HG03460 (cell line): Measurements from ENCODE around the gene CST9.

Source experiments
- ATAC-seq: cut with Tn5 transposase; IDR thresholded peaks from one replicate; pipeline ENCODE4 v1.9.1; 2021; ENCODE audit not compliant: unreplicated experiment

CST9 gene, protein sequence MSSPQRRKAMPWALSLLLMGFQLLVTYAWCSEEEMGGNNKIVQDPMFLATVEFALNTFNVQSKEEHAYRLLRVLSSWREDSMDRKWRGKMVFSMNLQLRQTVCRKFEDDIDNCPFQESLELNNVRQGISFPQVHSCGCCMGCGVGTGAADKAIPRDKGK

DNA sequence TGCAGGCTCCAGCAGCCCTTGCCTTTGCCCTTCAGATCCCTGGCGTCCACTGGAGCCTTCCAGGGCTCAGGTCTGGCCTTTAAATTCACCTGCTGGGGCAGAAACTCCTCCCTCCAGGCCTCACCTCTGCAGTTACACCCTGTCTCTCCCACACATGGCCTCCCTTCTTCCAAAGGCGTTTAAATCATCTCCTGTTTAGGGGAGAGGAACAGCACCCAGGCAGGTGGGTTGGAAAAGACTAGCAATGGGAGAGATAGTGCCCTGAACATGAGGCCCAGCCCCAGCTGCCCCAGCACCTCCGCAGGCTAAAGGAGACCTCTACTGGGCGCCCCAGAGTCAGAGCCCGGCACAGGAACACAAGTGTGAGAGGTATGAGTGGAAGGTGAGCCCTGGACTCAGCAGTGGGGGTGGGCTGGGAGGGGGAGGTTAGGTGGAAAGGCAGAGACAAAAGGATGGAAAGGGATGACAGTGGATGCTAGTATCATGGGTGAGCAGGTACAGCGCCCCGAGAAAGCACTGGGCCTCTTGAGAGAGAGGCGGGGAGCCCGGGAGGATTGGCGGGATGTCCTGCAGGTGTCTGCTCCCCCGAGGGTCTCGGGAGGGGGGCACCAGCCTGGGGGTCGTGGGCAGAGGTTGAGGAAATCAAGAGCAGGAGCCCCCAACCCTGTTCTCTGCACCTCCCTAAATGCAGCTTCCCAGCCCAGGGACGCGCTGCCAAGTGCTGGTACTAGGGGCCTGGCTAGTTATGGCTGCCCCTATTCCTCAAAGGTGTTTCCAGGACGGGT, at the start of gene CST9:
TSS of gene CST9 (minus strand) at position 51 of the 785 bp plus-strand sequence. CDS start 53 bp downstream, outside the sequence.
- no peak for ATAC-seq

DNA sequence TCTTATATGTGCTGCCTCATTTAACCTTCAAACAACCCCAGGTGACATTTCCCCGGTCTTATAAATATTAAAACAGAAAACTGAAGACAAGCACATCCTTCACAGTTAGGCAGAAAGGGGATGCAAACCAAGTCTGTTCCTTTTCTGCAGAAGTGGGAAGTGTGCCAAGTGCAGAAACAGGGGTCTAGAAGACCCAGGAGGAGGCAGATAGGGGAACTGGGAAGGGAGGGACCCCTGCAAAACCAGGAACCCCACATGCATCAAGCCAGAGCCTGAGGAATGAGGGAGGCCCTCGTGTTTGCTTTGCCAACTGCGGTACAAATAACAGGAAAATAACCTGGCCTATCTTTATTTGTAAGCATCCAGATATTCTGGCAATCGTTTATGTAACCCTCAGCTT, 49.0 kb upstream of the CST9 start:
- ATAC-seq = no peak

DNA sequence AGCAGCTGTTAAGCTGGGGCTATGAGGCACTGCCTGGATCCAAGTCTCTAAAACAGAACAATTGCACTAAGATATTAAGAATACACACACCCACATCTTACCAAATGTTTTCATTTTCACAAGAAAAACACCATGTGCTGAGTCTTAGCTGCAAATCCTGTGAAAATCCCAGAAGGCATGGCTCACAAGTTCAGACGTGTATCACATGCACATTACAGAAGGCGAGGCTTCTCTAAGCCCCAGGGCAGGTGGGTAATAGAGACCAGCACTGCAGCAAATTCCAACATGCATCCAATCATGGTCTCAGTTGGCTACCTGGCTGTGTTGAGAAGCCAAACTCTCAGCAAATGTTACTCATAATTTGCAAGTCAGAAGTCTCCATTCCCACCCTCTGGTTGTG, 48.3 kb upstream of the CST9 start:
- ATAC-seq = no peak

DNA sequence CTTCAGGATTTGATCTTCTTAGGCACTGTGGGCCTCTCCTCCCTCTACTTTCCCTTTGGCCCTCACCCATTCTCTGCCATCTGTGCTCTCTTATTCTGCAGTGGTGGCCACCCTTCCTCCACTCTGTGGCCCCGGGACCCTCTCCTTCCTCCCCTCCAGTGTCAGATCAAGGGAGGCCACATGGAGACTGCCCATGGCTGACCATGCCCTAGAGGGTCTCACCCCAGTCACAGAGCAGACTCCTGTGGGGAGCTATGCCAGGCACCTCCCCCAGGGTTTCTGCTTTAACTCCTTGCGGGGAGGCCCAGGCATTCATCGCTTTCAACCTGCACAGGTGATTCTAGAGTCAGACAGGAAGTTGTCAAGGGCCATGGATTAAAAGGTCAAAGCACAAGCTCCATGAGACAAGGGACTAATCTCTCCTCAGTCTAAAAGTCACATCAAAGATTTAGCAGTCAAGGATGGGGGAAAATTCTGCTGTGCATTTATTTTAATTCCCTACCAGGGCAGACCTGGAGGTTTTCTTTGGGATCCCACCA, 47.8 kb upstream of the CST9 start:
- no peak for ATAC-seq

DNA sequence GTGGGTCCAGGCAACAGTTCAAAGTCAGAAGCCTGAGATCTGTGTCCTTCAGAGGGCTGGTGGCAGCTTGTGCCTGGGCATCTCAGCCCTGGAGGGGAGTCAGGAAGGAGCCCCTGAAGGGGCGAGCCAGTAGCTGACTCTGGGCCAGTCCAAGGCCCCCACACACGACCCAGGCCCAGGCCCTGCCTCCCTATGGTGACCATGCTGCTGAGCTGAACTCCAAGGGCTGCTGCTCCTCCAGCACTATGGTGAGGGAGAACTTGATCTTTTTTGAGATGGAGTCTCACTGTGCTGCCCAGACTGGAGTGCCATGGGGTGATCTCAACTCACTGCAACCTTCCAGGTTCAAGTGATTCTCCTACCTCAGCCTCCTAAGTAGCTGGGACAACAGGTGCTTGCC, 47.2 kb upstream of the CST9 start:
- ATAC-seq = no peak

DNA sequence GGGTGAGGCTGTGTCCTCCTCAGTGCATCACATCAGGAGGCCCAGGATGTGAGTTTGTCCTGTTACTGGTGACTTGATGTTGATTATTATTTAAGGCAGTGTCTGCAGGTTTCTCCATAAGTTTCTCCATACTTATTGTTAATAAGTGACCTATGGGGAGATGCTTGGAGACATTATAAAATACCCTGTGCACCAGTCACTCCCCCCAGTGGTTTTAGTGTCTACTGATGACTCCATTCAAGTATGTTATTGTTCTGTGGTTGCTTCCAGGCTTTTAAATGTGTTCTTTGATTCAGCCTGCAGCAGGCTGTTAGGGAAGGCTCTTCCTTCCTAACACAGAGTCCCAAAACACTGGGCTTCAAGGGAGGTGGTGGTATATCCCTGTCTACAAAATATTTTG, 46.7 kb upstream of the CST9 start:
- ATAC-seq = no peak

DNA sequence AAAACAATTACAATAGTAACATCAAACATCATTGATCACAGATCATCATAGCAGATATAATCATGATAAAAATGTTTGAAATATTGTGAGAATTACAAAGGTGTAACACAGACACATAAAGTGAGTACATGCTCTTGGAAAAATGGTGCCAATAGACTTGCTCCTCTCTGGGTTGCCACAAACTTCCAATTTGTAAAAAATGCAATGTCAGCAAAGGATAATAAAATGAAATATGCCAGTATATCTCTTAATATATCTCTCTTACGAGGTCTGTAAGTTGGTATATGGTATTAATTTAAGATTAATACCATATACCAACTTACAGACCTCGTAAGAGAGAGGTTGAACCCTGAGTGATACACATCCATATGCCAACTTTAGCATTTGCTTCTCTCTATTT, 45.4 kb upstream of the CST9 start:
- ATAC-seq = no peak

DNA sequence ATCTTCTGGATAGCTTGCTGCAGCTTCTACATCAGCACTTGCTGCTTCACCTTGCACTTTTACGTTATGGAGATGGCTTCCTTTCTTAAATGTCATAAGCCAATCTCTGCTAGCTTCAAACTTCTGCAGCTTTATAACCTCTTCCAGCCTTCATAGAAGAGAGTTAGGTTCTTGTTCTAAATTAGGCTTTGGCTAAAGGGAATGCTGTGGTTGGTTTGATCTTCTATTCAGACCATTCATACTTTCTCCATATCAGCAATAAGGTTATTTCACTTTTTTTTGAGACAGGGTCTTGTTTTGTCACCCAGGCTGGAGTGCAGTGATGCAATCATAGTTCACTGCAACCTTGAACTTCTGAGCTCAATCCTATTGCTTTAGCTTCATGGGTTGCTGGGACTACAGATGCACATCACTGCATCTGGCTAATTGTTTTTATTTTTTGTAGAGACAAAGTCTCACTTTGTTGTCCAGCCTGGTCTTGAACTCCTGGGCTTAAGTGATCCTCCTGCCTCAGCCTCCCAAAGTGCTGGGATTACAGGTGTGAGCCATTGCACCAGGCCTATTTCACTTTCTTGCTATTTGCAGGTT, 44.2 kb upstream of the CST9 start:
- ATAC-seq = no peak

DNA sequence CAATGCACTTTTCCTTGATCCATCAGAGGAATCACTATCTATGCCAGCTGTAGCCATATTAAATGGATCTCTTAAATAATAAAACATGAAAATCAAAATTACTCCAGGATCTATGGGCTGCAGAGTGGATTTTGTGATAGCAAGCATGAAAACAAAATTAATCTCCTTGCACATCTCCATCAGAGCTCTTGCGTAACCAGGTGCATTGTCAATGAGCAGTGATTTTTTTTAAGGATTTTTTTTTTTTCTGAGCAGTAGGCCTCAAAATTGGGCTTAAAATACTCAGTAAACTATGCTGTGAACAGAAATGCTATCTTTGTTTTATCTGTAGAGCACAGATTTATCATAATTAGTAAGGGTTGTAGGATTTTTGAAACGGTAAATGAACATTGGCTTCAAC, 43.5 kb upstream of the CST9 start:
- ATAC-seq = no peak

DNA sequence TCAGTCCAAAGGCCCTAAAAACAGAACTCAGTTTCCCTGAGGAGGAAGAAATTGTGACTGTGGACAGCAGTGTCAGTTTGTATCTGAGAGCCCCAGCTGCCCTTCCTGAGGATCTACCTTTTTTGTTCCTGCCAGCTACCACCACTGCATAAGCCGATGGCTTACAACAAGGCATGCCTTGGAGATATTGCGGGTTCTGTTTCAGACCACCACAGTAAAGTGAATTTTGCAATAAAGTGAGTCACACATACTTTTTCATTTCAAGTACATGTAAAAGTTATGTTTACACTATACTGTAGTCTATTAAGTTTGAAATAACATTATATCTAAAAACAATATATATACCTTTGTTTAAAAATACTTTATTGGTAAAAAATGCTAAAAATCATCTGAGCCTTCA, 41.6 kb upstream of the CST9 start:
- ATAC-seq = no peak

DNA sequence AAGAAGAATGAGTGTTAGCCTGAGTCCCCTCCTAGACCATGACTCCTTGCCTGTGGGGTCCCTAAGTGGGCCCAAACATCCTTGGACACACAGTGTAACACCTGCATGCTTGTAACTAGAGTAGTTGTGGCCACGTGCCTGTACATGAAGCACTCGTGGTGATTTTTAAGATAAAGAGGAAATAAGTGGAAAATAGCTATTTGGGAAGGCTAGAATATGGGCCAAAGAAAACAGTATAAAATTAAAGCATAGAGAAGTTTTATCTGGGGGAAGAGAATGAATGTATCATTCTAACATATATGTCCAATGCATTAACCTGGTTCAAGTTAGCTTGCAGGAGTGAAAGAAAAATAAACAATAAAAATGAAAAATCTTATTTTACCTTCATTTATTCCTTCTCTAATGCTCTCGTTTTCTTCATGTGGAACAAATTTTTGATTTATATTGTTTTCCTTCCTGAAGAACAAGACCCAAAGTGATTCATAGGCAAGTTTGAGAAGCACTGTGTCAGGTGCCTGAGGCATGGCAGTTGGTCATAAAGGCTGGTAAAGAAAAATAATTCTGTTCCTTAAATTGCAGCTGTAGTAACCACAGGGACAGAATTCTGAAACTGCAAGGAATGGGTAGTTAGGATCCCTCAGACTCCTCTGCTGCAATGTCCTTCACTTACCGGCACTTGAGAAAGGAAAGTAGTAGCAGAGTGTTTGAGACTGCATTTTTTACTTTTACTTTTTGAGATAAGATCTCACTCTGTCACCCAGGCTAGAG, 40.6 kb upstream of the CST9 start:
- ATAC-seq = no peak

DNA sequence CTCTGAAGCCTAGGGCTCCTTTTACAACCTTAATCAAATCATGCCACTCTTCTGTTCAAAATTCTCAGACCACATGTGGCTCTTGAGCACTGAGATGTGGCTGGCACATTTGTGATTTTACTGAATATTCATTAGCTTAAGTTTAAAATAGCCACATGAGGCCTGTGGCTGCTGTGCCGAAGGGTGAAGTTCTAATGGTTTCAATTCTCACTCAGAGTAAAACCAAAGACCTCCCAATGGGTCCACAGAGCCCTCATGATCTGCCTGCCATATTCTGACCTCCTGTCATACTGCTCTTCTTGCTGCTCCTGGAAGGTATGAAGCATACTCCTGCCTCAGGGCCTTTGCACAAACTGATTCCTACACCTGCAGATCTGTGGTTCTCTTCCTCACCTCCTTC, 39.9 kb upstream of the CST9 start:
- no peak for ATAC-seq

DNA sequence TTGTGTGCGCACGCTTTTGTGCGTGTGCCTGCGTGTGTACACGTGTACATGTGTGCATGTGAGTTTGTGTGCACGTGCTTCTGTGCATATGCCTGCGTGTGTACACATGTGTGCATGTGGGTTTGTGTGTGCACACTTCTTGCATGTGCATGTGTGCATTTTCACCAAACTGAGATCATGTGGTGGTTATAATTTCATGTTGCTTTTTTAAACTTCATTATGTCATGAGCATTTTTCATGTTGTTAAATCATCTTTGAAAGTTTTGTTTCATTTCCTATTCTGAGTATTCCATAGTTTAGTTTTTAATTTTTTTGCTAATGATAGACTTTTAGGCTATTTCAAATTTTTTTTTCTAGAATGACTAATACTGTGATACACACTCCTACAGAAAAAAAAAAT, 38.4 kb upstream of the CST9 start:
- no peak for ATAC-seq

DNA sequence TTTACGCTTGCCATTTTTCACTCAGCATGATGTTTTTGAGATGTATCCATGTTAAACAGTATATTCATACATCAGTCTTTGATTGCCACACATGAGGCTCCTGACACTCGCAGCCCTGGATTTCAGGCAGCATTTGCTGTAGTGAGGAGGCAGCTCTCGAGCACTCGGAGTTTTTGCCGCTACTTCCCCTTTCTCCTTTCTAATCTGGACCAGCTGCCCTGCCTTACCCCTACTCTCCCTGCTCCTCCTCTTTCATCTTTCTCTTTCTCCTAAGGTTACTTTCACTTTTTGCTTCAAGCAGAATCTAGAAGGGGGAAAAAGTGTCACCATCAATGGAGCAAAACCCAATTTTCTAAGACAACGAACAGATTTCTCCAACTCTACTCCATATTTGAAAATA, 37.9 kb upstream of the CST9 start:
- ATAC-seq = no peak

DNA sequence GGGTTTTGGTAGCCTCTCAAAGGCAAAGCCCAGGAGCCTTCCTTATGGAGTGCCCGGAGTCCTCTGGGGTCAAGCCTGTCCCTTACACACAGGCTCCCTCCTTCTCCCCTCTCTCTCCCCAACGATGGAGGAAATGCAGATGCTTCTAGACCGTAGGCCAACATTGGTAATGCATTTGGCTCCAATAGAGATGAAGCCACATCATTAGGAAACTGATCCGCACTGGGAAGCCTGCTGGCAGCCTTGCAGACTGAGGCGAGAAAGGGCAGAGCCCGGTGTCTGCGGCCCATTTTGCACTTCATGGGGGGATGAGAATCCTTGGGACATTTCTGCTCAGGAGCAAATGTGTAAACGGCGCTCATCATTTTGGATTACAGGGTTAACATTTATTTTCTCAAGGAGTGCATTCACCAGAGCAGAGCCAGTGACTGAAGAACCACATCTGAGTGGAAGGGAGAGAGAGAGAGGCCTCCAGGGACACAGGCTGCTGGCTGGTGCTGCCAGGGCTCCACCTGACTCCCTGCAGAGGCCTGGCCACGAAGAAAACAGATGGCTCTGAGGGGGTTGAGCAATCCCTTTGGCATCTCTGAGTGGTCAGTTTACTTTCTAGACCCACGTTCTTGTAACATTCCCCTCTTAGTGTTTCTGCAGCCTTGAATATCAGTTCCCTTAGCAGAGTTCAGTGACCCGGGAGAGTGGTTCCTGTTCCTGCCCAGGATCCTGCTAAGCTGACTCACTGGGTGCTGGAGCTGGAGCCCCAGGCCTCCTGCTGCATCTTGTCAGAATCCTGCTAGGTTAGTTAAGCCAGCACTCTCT, 36.4 kb upstream of the CST9 start:
- no peak for ATAC-seq

DNA sequence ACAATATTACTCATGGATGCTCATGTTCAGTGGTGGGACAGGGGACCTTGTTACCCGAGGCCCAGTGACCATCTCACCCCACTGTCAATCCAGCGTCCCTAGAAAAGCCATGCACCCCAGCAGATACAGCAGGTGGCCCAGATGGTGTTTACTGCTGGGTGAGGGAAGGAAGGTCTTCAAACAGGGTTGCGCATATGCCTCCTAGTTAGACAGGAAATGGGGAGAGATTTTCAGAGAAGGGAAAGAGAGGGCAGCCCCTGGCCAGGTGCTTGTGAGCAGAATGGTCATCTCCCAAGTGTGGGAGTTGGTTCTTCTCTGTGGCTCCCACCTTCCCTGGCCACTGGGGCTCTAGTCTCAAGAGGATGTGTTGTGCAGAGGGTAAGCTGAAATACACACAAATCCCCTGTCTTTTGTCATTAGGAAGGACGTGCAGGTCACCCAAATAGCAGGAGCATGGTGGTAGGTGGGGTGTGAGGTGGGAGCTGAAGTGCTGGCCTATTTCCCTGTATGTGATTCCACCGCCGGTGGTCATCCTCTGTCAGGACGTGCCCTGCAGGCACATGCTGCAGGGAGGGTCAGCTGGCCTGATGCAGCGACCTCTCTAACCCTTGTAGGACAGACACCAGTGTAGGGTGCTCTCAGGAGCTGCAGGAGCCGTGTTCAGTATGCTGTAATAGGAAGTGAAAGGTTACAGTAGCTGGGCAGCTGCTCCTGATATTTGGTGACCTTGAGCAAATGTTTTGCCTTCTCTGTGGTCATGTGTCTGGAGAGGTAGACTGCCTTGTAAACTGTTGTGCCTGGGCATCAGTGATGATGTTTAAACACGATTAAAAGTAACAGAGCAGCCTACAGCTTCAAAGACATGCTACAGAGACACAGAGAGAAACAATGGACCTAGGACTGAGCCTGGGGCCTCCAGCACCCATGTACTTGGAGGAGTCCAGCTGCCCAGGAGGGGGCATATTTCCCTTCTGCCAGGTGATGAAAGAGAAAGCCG, 35.3 kb upstream of the CST9 start:
- no peak for ATAC-seq

DNA sequence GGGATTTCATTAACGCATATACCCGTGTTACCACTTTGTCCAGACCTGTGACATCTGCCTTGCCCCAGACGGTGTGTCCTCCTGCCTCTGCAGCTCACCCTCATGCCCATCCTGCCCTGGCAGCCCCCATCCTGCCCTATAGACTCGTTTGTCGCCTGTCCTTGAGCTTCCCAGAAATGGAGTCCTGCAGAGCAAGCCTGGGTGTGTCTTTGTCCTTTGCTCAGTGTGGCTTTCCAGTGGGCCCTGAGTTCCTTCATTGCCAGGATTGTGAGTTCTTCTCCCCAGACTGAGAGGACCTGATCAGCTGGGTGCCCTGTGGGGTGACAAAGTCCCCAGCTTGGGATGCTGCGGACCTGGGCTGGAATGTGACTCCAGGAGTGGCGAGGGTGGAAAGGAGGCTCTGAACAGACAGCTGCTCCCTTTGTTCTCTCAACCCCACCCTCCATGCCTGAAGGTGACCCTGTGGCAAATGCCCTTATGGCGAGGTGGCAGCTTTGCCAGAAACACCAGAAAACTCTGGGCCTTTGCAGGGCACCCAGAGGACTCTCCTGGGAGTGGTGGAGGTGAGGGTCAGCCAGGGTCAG, 34.4 kb upstream of the CST9 start:
- no peak for ATAC-seq

DNA sequence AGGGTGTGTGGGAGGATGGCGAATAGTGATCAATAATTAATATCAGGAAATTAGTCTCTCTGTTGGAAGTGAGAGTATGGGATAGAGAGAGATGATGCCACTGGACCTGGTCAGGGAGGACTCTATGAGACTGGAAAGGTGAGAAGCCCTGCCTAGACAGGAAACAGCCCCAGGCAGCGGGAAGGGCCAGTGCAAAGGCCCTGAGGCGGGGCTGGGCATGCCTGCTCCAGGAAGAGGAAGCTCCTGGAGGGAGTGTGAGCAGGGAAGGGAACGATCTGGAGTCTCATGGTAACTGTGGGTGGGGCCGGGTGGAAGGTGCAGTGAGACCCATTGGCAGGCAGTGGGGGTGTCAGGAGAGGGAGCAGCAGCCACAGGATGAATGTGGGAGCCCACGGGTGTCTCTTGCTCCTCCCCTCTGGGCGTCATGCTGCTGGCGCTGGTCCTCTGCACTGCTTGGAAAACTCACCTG, 33.8 kb upstream of the CST9 start:
- ATAC-seq = no peak

DNA sequence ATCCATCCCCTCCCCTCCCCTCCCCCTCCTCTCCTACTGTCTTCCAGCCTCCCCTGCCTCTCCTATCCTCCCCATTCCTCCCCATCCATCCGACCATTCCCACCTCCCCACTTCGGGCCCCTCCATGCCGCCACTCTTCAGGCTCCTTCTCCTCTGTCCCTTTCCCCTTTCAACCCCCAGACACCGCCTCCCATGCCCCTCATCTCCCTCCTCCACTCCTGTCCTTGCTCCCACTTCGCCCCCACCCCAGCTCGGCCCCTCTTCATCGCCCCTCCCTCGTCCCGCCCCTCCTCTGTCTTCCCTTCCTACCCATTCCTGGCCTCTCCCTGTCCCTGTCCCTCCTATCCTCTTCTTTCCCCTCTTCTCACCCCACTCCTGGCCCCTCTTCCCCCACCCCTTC, 32.6 kb upstream of the CST9 start:
- no peak for ATAC-seq
